ENCODE data around the gene KAZN.

GRCh38 chr1:14855801-14856200 lies 257.3 kb downstream of the KAZN start:
- TF ChIP-seq CTCF (IDR thresholded peaks at IDR 0.05) (no peak), MXI1 (IDR thresholded peaks at IDR 0.05; ENCODE audit: low read depth, low read length) (no peak), EZH2phosphoT487 (IDR thresholded peaks at IDR 0.05; ENCODE audit: borderline replicate concordance, low read depth) (no peak), MAX (IDR thresholded peaks at IDR 0.05; ENCODE audit: low read depth) (no peak), JUND (IDR thresholded peaks at IDR 0.05) (no peak), NFIC (IDR thresholded peaks at IDR 0.05; ENCODE audit: borderline replicate concordance) (no peak), POLR2AphosphoS5 (IDR thresholded peaks at IDR 0.05; ENCODE audit: low read depth, low read length) (no peak), NRF1 (IDR thresholded peaks at IDR 0.05; ENCODE audit: low read depth, low read length) (no peak), TEAD4 (IDR thresholded peaks at IDR 0.05; ENCODE audit: borderline replicate concordance, insufficient read depth) (no peak), ZBTB33 (IDR thresholded peaks at IDR 0.05; ENCODE audit: borderline replicate concordance, low read depth) (no peak), TAF1 (IDR thresholded peaks at IDR 0.05; ENCODE audit: borderline replicate concordance, low read depth, low read length) (no peak), ELF1 (IDR thresholded peaks at IDR 0.05) (no peak), SIN3A (IDR thresholded peaks at IDR 0.05; ENCODE audit: borderline replicate concordance, low read depth, low read length) (no peak)
